ENCODE data around the gene COL11A1. TPM values are rescaled to one million over a fixed set of nuclear protein-coding genes. Genes with fewer than 3 reads are reported as not detected.
A peak's percentile ranks its signal among the peaks of the same experiment; 100 is the strongest.

Gene COL11A1
- total and polyA plus RNA-seq, 2 of the 4 experiments (the other 2 are of a cell fraction) = 4.6 to 5.2 TPM

- no peak overlapping the region; the same call in 1 of the 2 replicates for H2BK120ac ChIP-seq (ENCODE audit: low read depth, low read length)
- H3K4ac ChIP-seq (ENCODE audit: low read depth, low read length) = no peak overlapping the region
- no peak overlapping the region for H2AK9ac ChIP-seq (replicated peaks; ENCODE audit: low read depth, low read length, poor library complexity)
- dilution Hi-C loops (cut with HindIII; ENCODE audit: low sequenced_read_pairs, unreplicated experiment) = no loop called here
- no peak overlapping the region for H3K9ac ChIP-seq (ENCODE audit: low read depth, low read length)
- CTCF ChIA-PET = no interaction called here
- no peak overlapping the region for H4K5ac ChIP-seq (ENCODE audit: low read depth, low read length)
- H3K36me3 ChIP-seq (ENCODE audit: control insufficient read depth, insufficient read depth, low read length) = no peaks in the 10 kb centered on the region
- no peak overlapping the region for H2BK20ac ChIP-seq (ENCODE audit: low read depth, low read length)
- no peaks in the 10 kb centered on the region for H3K79me1 ChIP-seq (ENCODE audit: low read depth in 1 of 2, low read length in 2 of 2)
- no peak overlapping the region for H3K23ac ChIP-seq (ENCODE audit: low read depth, low read length)
- no peak for DNase-seq
- TF ChIP-seq MAFK (IDR thresholded peaks at IDR 0.05; ENCODE audit: low read depth, low read length) = no peak
- no peak for TF ChIP-seq ELK1 (IDR thresholded peaks at IDR 0.05; ENCODE audit: borderline replicate concordance, low read depth, low read length)
- no peak for TF ChIP-seq MAZ (IDR thresholded peaks at IDR 0.05; ENCODE audit: borderline replicate concordance, low read depth, low read length)
- TF ChIP-seq CHD1 (IDR thresholded peaks at IDR 0.05; ENCODE audit: low read depth, low read length) = no peak
- TF ChIP-seq RFX5 (IDR thresholded peaks at IDR 0.05; ENCODE audit: low read depth, low read length) = no peak
- TF ChIP-seq SMC3 (IDR thresholded peaks at IDR 0.05; ENCODE audit: low read depth, low read length) = no peak
- no peak for TF ChIP-seq RAD21 (IDR thresholded peaks at IDR 0.05; ENCODE audit: low read length)
- TF ChIP-seq USF2 (IDR thresholded peaks at IDR 0.05; ENCODE audit: low read depth, low read length) = no peak
- no peak for TF ChIP-seq POLR2A (IDR thresholded peaks at IDR 0.05; ENCODE audit: low read depth, low read length)
- TF ChIP-seq RCOR1 (IDR thresholded peaks at IDR 0.05; ENCODE audit: insufficient replicate concordance, low read length) = no peak
- TF ChIP-seq FOS (IDR thresholded peaks at IDR 0.05; ENCODE audit: low read depth, low read length) = no peak
- TF ChIP-seq CEBPB (IDR thresholded peaks at IDR 0.05; ENCODE audit: low read depth, low read length) = no peak
- no peak for TF ChIP-seq NFE2L2 (IDR thresholded peaks at IDR 0.05; ENCODE audit: low read depth, low read length)
- TF ChIP-seq MXI1 (IDR thresholded peaks at IDR 0.05; ENCODE audit: borderline replicate concordance, low read depth, low read length) = no peak
- no peak for TF ChIP-seq BHLHE40 (IDR thresholded peaks at IDR 0.05; ENCODE audit: low read depth, low read length)
- TF ChIP-seq CTCF (conservative IDR thresholded peaks at IDR 0.05; ENCODE audit: low read depth, low read length) = no peak
- H2AFZ ChIP-seq (replicated peaks; ENCODE audit: low read length, poor library complexity) = no peak overlapping the region
- no CpG with 5 or more reads among the region's 1 CpG for WGBS, 2 experiments (ENCODE audit: extremely low coverage in 2 of 2, insufficient read length in 1 of 2)
- 0 out of 2 replicates have a peak overlapping the region, but pooled peaks have one; percentile 31 for H3K4me2 ChIP-seq (ENCODE audit: low read depth, low read length)
- H3K4me3 ChIP-seq (ENCODE audit: insufficient read depth, low read depth, low read length) = no peak overlapping the region
- no TSS peak for BruUV-seq (replicated peaks)
- H3K27ac ChIP-seq (ENCODE audit: insufficient read depth, low read length) = no peak overlapping the region
- H3K4me1 ChIP-seq (ENCODE audit: control insufficient read depth, insufficient read depth, low read length) = peaks cover 8% of the 10 kb centered on the region; the same call in 1 of the 2 replicates
- H4K91ac ChIP-seq (ENCODE audit: insufficient read depth, low read depth, low read length) = no peak overlapping the region
- no peak overlapping the region for H3K14ac ChIP-seq (replicated peaks; ENCODE audit: low read depth, low read length)
- intact Hi-C loops (cut with micrococcal nuclease) = no loop called here
- no peak overlapping the region for H4K8ac ChIP-seq (ENCODE audit: low read depth in 2 of 2, low read length in 2 of 2)
- H3K56ac ChIP-seq (ENCODE audit: extremely low read depth, insufficient read depth, low read length) = no peak overlapping the region
- ATAC-seq (ENCODE audit: low read depth) = no peak
- H4K20me1 ChIP-seq (ENCODE audit: insufficient read depth, low read length) = no peaks in the 10 kb centered on the region
- in situ Hi-C loops (cut with MboI; ENCODE audit: low sequenced_read_pairs) = no loop called here
- POLR2A ChIA-PET (ENCODE audit: unreplicated experiment) = no interaction called here
- no peaks in the 10 kb centered on the region for H3K27me3 ChIP-seq (ENCODE audit: control insufficient read depth, insufficient read depth, low read length)
- H3K9me1 ChIP-seq (ENCODE audit: insufficient read depth, low read length) = no peaks in the 10 kb centered on the region
- peak overlapping the region; percentile 17 for H2BK5ac ChIP-seq (ENCODE audit: low read depth, low read length, poor library complexity, severe bottlenecking)
- H2AK5ac ChIP-seq (ENCODE audit: low read depth, low read length) = no peak overlapping the region
- no peak overlapping the region for H2BK15ac ChIP-seq (ENCODE audit: low read depth, low read length)
- H3K18ac ChIP-seq (ENCODE audit: low read depth, low read length) = no peak overlapping the region
- H3K9me3 ChIP-seq (ENCODE audit: control insufficient read depth, insufficient read depth, low read length) = no peaks in the 10 kb centered on the region
Measured at GRCh38 chr1:102837551-102837950, 270.8 kb downstream of the COL11A1 start.

Data from IMR-90 (cell line).